ENCODE results near the gene SDHD.

Gene SDHD

DNA sequence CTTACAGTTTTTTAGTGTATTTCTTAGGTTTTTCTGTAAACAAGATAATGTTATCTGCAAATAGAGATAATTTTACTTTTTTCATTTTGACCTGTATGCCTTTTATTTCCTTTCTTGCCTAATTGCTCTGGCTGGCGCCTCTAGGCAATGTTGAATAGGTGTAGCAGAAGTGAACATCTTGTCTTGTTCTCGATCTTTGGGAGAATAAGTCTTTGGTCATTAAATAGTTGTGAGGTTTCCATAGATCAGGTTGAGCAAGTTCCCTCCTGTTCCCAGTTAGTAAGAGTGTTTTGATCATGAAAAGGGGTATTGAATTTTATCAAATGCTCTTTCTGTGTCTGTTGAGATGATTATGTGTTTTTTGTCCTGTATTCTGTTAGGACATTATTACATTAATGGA is 36.9 kb upstream of the SDHD start:
- POLR2A ChIA-PET = no interaction called here
- no peak for TF ChIP-seq CTCF (IDR thresholded peaks at IDR 0.05; ENCODE audit: insufficient read depth, low read length, missing control alignments)
- H3K4me3 ChIP-seq (ENCODE audit: low read depth, low read length) = no peak overlapping the region
- CTCF ChIA-PET = no interaction called here
- DNase-seq (ENCODE audit: low read depth, low spot score) = no peak

DNA sequence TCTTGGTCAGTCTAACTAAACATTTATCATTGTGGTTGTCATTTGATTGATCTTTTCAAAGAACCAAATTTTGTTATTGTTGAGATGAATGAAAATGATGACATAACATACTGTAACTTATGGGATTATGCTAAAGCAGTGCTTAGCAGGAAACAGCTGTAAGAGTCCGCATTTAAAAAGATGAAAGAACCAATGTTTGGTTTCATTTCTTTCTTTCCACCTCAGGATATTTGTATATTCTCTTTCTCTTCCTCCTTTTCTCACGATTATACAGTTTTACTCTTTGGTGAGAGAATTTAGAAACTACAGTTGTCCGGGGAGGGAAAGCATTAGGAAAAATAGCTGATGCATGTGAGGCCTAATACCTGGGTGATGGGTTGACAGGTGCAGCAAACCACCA is 36.0 kb upstream of the SDHD start:
- DNase-seq (ENCODE audit: low read depth, low spot score) = no peak
- POLR2A ChIA-PET = no interaction called here

GRCh38 chr11:112051768-112052167 is 34.9 kb upstream of the SDHD start:
- POLR2A ChIA-PET = no interaction called here
- no peak for DNase-seq (ENCODE audit: low read depth, low spot score)
- no peak overlapping the region for H3K4me3 ChIP-seq (ENCODE audit: low read depth, low read length)
- CTCF ChIA-PET = no interaction called here
- TF ChIP-seq CTCF (IDR thresholded peaks at IDR 0.05; ENCODE audit: insufficient read depth, low read length, missing control alignments) = no peak

More for the DNA sequence above, 36.0 kb upstream of the SDHD start:
- CTCF ChIA-PET = no interaction called here
- no peak for TF ChIP-seq CTCF (IDR thresholded peaks at IDR 0.05; ENCODE audit: insufficient read depth, low read length, missing control alignments)
- H3K4me3 ChIP-seq (ENCODE audit: low read depth, low read length) = no peak overlapping the region

DNA sequence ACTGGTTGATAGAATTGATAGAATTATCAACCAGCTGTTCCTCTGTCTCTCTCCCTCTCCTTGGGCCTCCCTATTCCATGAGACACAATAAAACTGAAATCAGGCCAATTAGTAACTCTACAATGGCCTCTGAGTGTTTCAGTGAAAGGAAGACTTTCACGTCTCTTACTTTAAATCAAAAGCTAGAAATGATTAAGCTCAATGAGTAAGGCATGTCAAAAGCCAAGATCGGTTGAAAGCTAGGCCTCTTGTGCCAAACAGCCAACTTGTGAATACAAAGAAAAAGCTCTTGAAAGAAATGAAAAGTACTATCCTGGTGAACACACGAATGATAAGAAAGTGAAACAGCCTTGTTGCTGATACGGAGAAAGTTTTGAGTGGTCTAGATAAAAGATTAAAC is 29.5 kb upstream of the SDHD start:
- no peak for DNase-seq (ENCODE audit: low read depth, low spot score)
- ChIA-PET CTCF (interaction anchor here (0.8 kb wide), 1 partner anchor 14 kb away, joined by 3 read pairs; no protein-coding TSS in a partner anchor), POLR2A (no interaction called here)
- TF ChIP-seq CTCF (IDR thresholded peaks at IDR 0.05; ENCODE audit: insufficient read depth, low read length, missing control alignments) = no peak
- no peak overlapping the region for H3K4me3 ChIP-seq (ENCODE audit: low read depth, low read length)

- H3K4me3 ChIP-seq (ENCODE audit: low read depth, low read length) = no peak overlapping the region
- CTCF ChIA-PET = no interaction called here
- POLR2A ChIA-PET = no interaction called here
- no peak for TF ChIP-seq CTCF (IDR thresholded peaks at IDR 0.05; ENCODE audit: insufficient read depth, low read length, missing control alignments)
- no peak for DNase-seq (ENCODE audit: low read depth, low spot score)
Measured at GRCh38 chr11:112058103-112058502, 28.6 kb upstream of the SDHD start.

DNA sequence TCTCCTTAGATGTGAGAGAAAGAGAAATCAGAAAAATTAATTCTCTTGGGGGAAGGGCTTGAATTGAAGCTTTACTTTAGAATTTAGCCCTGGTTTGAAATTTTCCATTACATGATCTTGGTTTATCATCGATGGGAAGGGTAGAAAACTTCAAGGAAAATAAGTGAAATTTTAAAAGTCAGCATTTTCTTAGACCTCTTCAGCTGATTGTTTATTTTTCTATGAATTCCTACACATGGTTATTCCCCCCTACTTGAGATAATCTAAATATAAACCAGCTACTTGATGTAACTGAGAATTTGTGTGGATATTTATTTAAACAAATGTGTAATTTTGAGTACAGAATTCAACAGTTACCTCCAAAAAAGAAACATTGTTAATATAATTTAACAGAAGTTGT is 23.8 kb upstream of the SDHD start:
- H3K4me3 ChIP-seq (ENCODE audit: low read depth, low read length) = no peak overlapping the region
- CTCF ChIA-PET = interaction anchor here (1.0 kb wide), 1 partner anchor 27 kb away, joined by 3 read pairs; no protein-coding TSS in a partner anchor
- no peak for TF ChIP-seq CTCF (IDR thresholded peaks at IDR 0.05; ENCODE audit: insufficient read depth, low read length, missing control alignments)
- DNase-seq (ENCODE audit: low read depth, low spot score) = no peak
- POLR2A ChIA-PET = interaction anchor here (0.6 kb wide), 1 partner anchor 158 kb away, joined by 4 read pairs; no protein-coding TSS in a partner anchor

Measured in AG04449 (cell line).